ENCODE measurements around the gene DNAH7. TPM values are rescaled to one million over a fixed set of nuclear protein-coding genes. Genes with fewer than 3 reads are reported as not detected.

Gene DNAH7
- total RNA-seq, 6 experiments from 2014 or later: 0.12 to 0.35 (median 0.26) TPM

DNA sequence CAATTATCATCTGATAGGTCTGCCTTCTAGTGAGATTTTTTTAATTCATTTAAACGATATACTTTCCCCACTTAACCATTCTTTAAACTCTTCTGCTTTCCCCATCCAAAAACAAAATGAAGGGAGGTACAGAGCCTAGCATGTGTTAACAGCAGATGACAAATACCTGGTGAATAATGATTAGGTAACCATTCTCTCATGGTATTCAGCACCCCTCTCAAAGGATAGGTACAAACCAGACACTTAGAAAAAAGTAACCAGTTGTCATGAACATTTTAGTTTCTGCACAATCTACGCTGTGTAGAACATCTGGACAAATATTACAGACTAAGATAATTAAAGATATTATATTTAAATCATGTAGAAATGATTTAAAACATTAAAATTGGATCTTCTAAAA lies 56.3 kb downstream of the DNAH7 start:
- Histone ChIP-seq H3K36me3 (no peaks in the 10 kb centered on the region), H3K9me3 (no peaks in the 10 kb centered on the region), H3K27ac (no peak overlapping the region), H3K4me3 (no peak overlapping the region), H3K27me3 (no peaks in the 10 kb centered on the region), H3K4me1 (no peaks in the 10 kb centered on the region)
- intact Hi-C loops (cut with DNase I): no loop called here
- DNase-seq (no peak), ATAC-seq (no peak)
- WGBS (ENCODE audit: insufficient coverage, low coverage, low lambda C conversion rate, missing lambda C conversion rate): 45% methylated on average over 2 of the region's 2 CpGs
- TF ChIP-seq, protein P1, sequence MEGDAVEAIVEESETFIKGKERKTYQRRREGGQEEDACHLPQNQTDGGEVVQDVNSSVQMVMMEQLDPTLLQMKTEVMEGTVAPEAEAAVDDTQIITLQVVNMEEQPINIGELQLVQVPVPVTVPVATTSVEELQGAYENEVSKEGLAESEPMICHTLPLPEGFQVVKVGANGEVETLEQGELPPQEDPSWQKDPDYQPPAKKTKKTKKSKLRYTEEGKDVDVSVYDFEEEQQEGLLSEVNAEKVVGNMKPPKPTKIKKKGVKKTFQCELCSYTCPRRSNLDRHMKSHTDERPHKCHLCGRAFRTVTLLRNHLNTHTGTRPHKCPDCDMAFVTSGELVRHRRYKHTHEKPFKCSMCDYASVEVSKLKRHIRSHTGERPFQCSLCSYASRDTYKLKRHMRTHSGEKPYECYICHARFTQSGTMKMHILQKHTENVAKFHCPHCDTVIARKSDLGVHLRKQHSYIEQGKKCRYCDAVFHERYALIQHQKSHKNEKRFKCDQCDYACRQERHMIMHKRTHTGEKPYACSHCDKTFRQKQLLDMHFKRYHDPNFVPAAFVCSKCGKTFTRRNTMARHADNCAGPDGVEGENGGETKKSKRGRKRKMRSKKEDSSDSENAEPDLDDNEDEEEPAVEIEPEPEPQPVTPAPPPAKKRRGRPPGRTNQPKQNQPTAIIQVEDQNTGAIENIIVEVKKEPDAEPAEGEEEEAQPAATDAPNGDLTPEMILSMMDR (IDR thresholded peaks at IDR 0.05): no peak
- no peak for TF ChIP-seq POLR2A (IDR thresholded peaks at IDR 0.05)

- intact Hi-C loops (cut with DNase I): no loop called here
- Histone ChIP-seq H3K9me3 (no peaks in the 10 kb centered on the region), H3K4me3 (no peak overlapping the region), H3K4me1 (no peaks in the 10 kb centered on the region), H3K36me3 (no peaks in the 10 kb centered on the region), H3K27me3 (no peaks in the 10 kb centered on the region), H3K27ac (no peak overlapping the region)
- WGBS (ENCODE audit: insufficient coverage, low coverage, low lambda C conversion rate, missing lambda C conversion rate): 65% methylated on average over 1 of the region's 1 CpG
- DNase-seq (no peak), ATAC-seq (no peak)
- TF ChIP-seq, protein P1 (IDR thresholded peaks at IDR 0.05): no peak
- TF ChIP-seq POLR2A (IDR thresholded peaks at IDR 0.05): no peak
Measured at GRCh38 chr2:196000551-196000950, 68.1 kb downstream of the DNAH7 start.

GRCh38 chr2:195998070-195998469 lies 70.6 kb downstream of the DNAH7 start:
- no peaks in the 10 kb centered on the region for H3K9me3 ChIP-seq
- H3K4me1 ChIP-seq: no peaks in the 10 kb centered on the region
- intact Hi-C loops (cut with DNase I): no loop called here
- ATAC-seq (no peak), DNase-seq (no peak)
- H3K27me3 ChIP-seq: no peaks in the 10 kb centered on the region
- H3K27ac ChIP-seq: no peak overlapping the region
- H3K4me3 ChIP-seq: no peak overlapping the region
- WGBS (ENCODE audit: insufficient coverage, low coverage, low lambda C conversion rate, missing lambda C conversion rate): 49% methylated on average over 7 of the region's 8 CpGs
- H3K36me3 ChIP-seq: no peaks in the 10 kb centered on the region
- TF ChIP-seq, protein P1 (IDR thresholded peaks at IDR 0.05): no peak
- no peak for TF ChIP-seq POLR2A (IDR thresholded peaks at IDR 0.05)

- Histone ChIP-seq H3K36me3 (no peaks in the 10 kb centered on the region), H3K9me3 (no peaks in the 10 kb centered on the region), H3K4me3 (no peak overlapping the region), H3K27me3 (no peaks in the 10 kb centered on the region), H3K4me1 (no peaks in the 10 kb centered on the region), H3K27ac (no peak overlapping the region)
- no peak for DNase-seq
- 72% methylated on average over 3 of the region's 6 CpGs for WGBS (ENCODE audit: insufficient coverage, low coverage, low lambda C conversion rate, missing lambda C conversion rate)
- intact Hi-C loops (cut with DNase I): no loop called here
- TF ChIP-seq, protein P1 (IDR thresholded peaks at IDR 0.05): no peak
- no peak for TF ChIP-seq POLR2A (IDR thresholded peaks at IDR 0.05)
- no peak for ATAC-seq
Measured at GRCh38 chr2:195995499-195995898, 73.1 kb downstream of the DNAH7 start.

DNA sequence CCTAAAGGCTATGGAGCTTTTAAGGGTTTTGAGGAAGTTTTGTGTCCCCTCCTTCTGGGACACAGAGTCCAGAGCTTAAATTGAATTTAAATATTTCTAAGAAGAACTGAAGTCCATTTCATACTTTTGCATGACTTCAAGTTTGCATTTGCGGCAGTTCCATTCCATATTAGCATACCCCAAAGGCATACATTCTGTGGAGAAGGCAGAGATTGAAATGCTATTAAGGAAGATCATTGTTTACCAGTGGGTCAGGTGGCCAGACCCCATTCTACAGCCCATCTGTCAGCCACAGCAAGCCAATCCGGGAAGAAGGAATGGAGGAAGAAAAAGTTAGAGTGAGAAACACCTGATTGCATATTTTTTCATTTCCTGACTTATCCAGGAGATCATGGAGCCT lies 75.0 kb downstream of the DNAH7 start:
- ATAC-seq (no peak), DNase-seq (no peak)
- Histone ChIP-seq H3K9me3 (no peaks in the 10 kb centered on the region), H3K27me3 (no peaks in the 10 kb centered on the region), H3K4me3 (no peak overlapping the region), H3K27ac (no peak overlapping the region), H3K36me3 (no peaks in the 10 kb centered on the region), H3K4me1 (no peaks in the 10 kb centered on the region)
- WGBS (ENCODE audit: insufficient coverage, low coverage, low lambda C conversion rate, missing lambda C conversion rate): 32% methylated on average over 2 of the region's 2 CpGs
- intact Hi-C loops (cut with DNase I): no loop called here
- TF ChIP-seq, protein P1 (IDR thresholded peaks at IDR 0.05): no peak
- TF ChIP-seq POLR2A (IDR thresholded peaks at IDR 0.05): no peak
